A673 (cell line): Measurements from ENCODE around the gene AGAP1. TPM values are rescaled to one million over a fixed set of nuclear protein-coding genes. Genes with fewer than 3 reads are reported as not detected.

Experiments
- BruUV-seq: library from RNA; stranded (reverse); fragments of 400-500 nt; replicated peaks from 2 replicates; lab custom pipeline; 2021; lab: Mats Ljungman, UMichigan
- CTCF ChIA-PET: fragments of 300-600 bp; sonication (Branson Sonifier 250); formaldehyde crosslinking; loops from one replicate; lab custom pipeline; 2022; ENCODE audit warnings: antibody characterized with exemption; lab: Charles Lee
- POLR2A ChIA-PET: fragments of 300-600 bp; sonication (Branson Sonifier 250); formaldehyde crosslinking; loops from one replicate; lab custom pipeline; 2022; ENCODE audit warnings: antibody characterized with exemption; ENCODE audit not compliant: low non-redundant PET; lab: Charles Lee
- DNase-seq: peaks from one replicate; pipeline ENCODE4 v3.0.0-alpha.2; 2015; ENCODE audit warnings: low spot score
- H3K27ac ChIP-seq: fragments of 200-600 bp; sonication (generic); 2 replicates; pipeline ENCODE4 v1.5.1; 2016; ENCODE audit warnings: mixed run types, low read depth, mild to moderate bottlenecking, mixed read lengths, antibody characterized with exemption, low read length; ENCODE audit not compliant: poor library complexity, severe bottlenecking
- H3K27me3 ChIP-seq: fragments of 200-600 bp; sonication (generic); replicated peaks from 2 replicates; pipeline ENCODE4 v1.6.1; 2017; ENCODE audit warnings: mixed run types, low read depth, mild to moderate bottlenecking, mixed read lengths, antibody characterized with exemption, low read length; ENCODE audit not compliant: insufficient read depth, poor library complexity
- H3K36me3 ChIP-seq: fragments of 200-600 bp; sonication (generic); 2 replicates; pipeline ENCODE4 v1.6.1; 2016; ENCODE audit warnings: mixed run types, mild to moderate bottlenecking, mixed read lengths, antibody characterized with exemption, low read length; ENCODE audit not compliant: insufficient read depth, poor library complexity, severe bottlenecking
- H3K4me1 ChIP-seq: fragments of 200-600 bp; sonication (generic); 2 replicates; pipeline ENCODE4 v1.6.1; 2017; ENCODE audit warnings: mixed run types, mild to moderate bottlenecking, mixed read lengths, antibody characterized with exemption, low read length; ENCODE audit not compliant: insufficient read depth, poor library complexity, severe bottlenecking
- H3K4me3 ChIP-seq: fragments of 200-600 bp; sonication (generic); 2 replicates; pipeline ENCODE4 v1.5.1; 2016; ENCODE audit warnings: low read depth, mixed run types, mild to moderate bottlenecking, mixed read lengths, low read length; ENCODE audit not compliant: poor library complexity, severe bottlenecking
- H3K9me3 ChIP-seq: fragments of 200-600 bp; sonication (generic); 2 replicates; pipeline ENCODE4 v1.6.1; 2016; ENCODE audit warnings: mixed run types, low read depth, mild to moderate bottlenecking, mixed read lengths, antibody characterized with exemption, low read length; ENCODE audit not compliant: poor library complexity, severe bottlenecking
- EZH2 ChIP-seq: fragments of 200-600 bp; sonication (generic); IDR thresholded peaks from 2 replicates; pipeline ENCODE4 v1.6.1; 2017; ENCODE audit warnings: borderline replicate concordance, low read depth, mild to moderate bottlenecking, mixed read lengths, antibody characterized with exemption, low read length; ENCODE audit not compliant: poor library complexity, severe bottlenecking
- intact Hi-C: fragments of 100-400 bp; cut with micrococcal nuclease; formaldehyde crosslinking; loops from one replicate; pipeline ENCODE4 v1.10.0; 2022; ENCODE audit not compliant: unreplicated experiment
- total RNA-seq: library from RNA; stranded (reverse); gene quantifications from 2 replicates; pipeline ENCODE4 v1.2.3, GENCODE V29; 2021
- TF ChIP-seq, protein P1 (sequence below): fragments of 300-800, 200-600 bp; sonication (generic); conservative IDR thresholded peaks from 2 replicates; pipeline ENCODE4 v1.5.1; 2017; ENCODE audit warnings: low read depth, mild to moderate bottlenecking, antibody characterized with exemption, low read length, moderate library complexity, mixed read lengths

The AGAP1 gene
- total RNA-seq, 1 experiment from 2014 or later, result 25.3 TPM

- no peak for DNase-seq
- ChIA-PET CTCF (no interaction called here), POLR2A (no interaction called here)
- Histone ChIP-seq H3K27ac (no peak overlapping the region), H3K36me3 (no peaks in the 10 kb centered on the region), H3K27me3 (no peaks in the 10 kb centered on the region), H3K9me3 (no peaks in the 10 kb centered on the region), H3K4me1 (no peaks in the 10 kb centered on the region), H3K4me3 (no peak overlapping the region)
- no TSS peak for BruUV-seq
- intact Hi-C loops, result no loop called here
- no peak for TF ChIP-seq EZH2
- TF ChIP-seq, protein P1, sequence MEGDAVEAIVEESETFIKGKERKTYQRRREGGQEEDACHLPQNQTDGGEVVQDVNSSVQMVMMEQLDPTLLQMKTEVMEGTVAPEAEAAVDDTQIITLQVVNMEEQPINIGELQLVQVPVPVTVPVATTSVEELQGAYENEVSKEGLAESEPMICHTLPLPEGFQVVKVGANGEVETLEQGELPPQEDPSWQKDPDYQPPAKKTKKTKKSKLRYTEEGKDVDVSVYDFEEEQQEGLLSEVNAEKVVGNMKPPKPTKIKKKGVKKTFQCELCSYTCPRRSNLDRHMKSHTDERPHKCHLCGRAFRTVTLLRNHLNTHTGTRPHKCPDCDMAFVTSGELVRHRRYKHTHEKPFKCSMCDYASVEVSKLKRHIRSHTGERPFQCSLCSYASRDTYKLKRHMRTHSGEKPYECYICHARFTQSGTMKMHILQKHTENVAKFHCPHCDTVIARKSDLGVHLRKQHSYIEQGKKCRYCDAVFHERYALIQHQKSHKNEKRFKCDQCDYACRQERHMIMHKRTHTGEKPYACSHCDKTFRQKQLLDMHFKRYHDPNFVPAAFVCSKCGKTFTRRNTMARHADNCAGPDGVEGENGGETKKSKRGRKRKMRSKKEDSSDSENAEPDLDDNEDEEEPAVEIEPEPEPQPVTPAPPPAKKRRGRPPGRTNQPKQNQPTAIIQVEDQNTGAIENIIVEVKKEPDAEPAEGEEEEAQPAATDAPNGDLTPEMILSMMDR, result no peak
These were observed 483.6 kb downstream of the AGAP1 start for GRCh38 chr2:235977445-235977844.

DNA sequence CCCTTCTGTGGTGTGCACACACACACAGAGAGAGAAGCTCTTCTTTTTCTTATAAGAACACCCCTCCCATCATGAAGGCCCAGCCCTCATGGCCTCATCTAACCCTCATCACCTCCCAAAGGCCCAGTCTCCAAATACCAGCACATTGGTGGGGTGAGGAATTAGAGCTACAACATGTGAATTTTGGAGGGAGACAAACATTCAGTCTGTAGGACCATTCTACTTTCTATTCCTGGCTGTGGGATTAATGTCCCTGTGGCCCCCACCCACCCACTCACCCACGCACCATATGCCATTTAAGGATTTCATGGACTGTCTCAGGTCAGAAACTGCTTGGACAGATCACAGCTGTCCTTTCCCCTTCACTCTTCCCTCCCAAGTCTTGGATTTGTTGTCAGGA lies 484.2 kb downstream of the AGAP1 start:
- no TSS peak for BruUV-seq
- no peaks in the 10 kb centered on the region for H3K27me3 ChIP-seq
- no peak for DNase-seq
- intact Hi-C loops, result no loop called here
- CTCF ChIA-PET, result no interaction called here
- TF ChIP-seq, protein P1, result no peak
- TF ChIP-seq EZH2, result no peak
- H3K4me3 ChIP-seq, result no peak overlapping the region
- H3K9me3 ChIP-seq, result no peaks in the 10 kb centered on the region
- H3K4me1 ChIP-seq, result no peaks in the 10 kb centered on the region
- H3K27ac ChIP-seq, result no peak overlapping the region
- POLR2A ChIA-PET, result no interaction called here
- H3K36me3 ChIP-seq, result no peaks in the 10 kb centered on the region

GRCh38 chr2:235979037-235979436 lies 485.2 kb downstream of the AGAP1 start:
- Histone ChIP-seq H3K4me1 (no peaks in the 10 kb centered on the region), H3K4me3 (no peak overlapping the region), H3K27ac (no peak overlapping the region), H3K27me3 (no peaks in the 10 kb centered on the region), H3K9me3 (no peaks in the 10 kb centered on the region), H3K36me3 (no peaks in the 10 kb centered on the region)
- no peak for DNase-seq
- no TSS peak for BruUV-seq
- intact Hi-C loops, result no loop called here
- CTCF ChIA-PET, result no interaction called here
- TF ChIP-seq, protein P1, result no peak
- no peak for TF ChIP-seq EZH2
- POLR2A ChIA-PET, result no interaction called here
